K562 (cell line): ENCODE data around the gene POLR1A.

ENCODE experiments used
- ARID4B ChIP-seq: sonication (generic); formaldehyde crosslinking; IDR thresholded peaks from 2 replicates; pipeline ENCODE4 v1.8.0; 2022; ENCODE audit warnings: mild to moderate bottlenecking, missing genetic modification reagents
- BRF2 ChIP-seq: IDR thresholded peaks from 3 replicates; pipeline ENCODE4 v1.6.1; 2011; ENCODE audit warnings: borderline replicate concordance, mild to moderate bottlenecking; ENCODE audit not compliant: insufficient read length, insufficient read depth
- EZH2 ChIP-seq: IDR thresholded peaks from 2 replicates; pipeline ENCODE4 v1.6.1; 2012; ENCODE audit warnings: low read depth, mild to moderate bottlenecking, inconsistent platforms, low read length, borderline replicate concordance
- FOSL1 ChIP-seq: fragments of 200-800 bp; sonication (Bioruptor generic); conservative IDR thresholded peaks from 2 replicates; pipeline ENCODE4 v1.6.1; 2016; ENCODE audit warnings: missing genetic modification characterization, missing compliant biosample characterization
- HMG20A ChIP-seq: fragments of 450-650 bp; formaldehyde crosslinking; conservative IDR thresholded peaks from 2 replicates; pipeline ENCODE4 v1.4.0; 2020; ENCODE audit warnings: mild to moderate bottlenecking, mixed read lengths
- IRF1 ChIP-seq: sonication (generic); formaldehyde crosslinking; IDR thresholded peaks from 2 replicates; pipeline ENCODE4 v1.8.0; 2022; ENCODE audit warnings: missing genetic modification reagents, mild to moderate bottlenecking, borderline replicate concordance
- MYBL2 ChIP-seq, 2 experiments: fragments of 450-650 bp in 1 of 2; sonication (generic) in 1 of 2; formaldehyde crosslinking in 1 of 2; IDR thresholded peaks; 2 replicates each; pipeline versions ENCODE4 v1.6.1 to v1.8.1; 2017 to 2022; ENCODE audit warnings: borderline replicate concordance in 1 of 2, inconsistent platforms in 1 of 2, low read depth in 1 of 2, mild to moderate bottlenecking in 1 of 2, missing genetic modification reagents in 1 of 2, moderate library complexity in 1 of 2
- POLR2AphosphoS2 ChIP-seq: IDR thresholded peaks from 2 replicates; pipeline ENCODE4 v1.6.1; 2012; ENCODE audit warnings: low read length, improper control_type of control experiment
- RAD51 ChIP-seq: fragments of 450-650 bp; IDR thresholded peaks from 2 replicates; pipeline ENCODE4 v1.7.1; 2016; ENCODE audit warnings: low read depth, mild to moderate bottlenecking, borderline replicate concordance
- RCOR1 ChIP-seq, 2 experiments: IDR thresholded peaks; 2 replicates each; pipeline ENCODE4 v1.6.1; 2012; ENCODE audit warnings: low read depth in 2 of 2, low read length in 2 of 2, borderline replicate concordance in 1 of 2, improper control_type of control experiment in 1 of 2
- SMAD1 ChIP-seq: fragments of 150-350 bp; IDR thresholded peaks from 2 replicates; pipeline ENCODE4 v1.6.1; 2014; ENCODE audit warnings: low read length, low read depth; ENCODE audit not compliant: partially characterized antibody

- TF ChIP-seq HMG20A (CRISPR knock-in tag), result no peak
- no peak for TF ChIP-seq BRF2
- TF ChIP-seq RCOR1 (IDR thresholded peaks at IDR 0.05; ENCODE audit: borderline replicate concordance in 1 of 2, low read depth in 2 of 2, low read length in 2 of 2), result no peak
- TF ChIP-seq EZH2, result no peak
- no peak for TF ChIP-seq MYBL2 (IDR thresholded peaks at IDR 0.05; ENCODE audit: low read depth)
- no peak for TF ChIP-seq MYBL2 (CRISPR knock-in tag; IDR thresholded peaks at IDR 0.05; ENCODE audit: borderline replicate concordance)
- TF ChIP-seq IRF1, result no peak
- no peak for TF ChIP-seq RAD51
- TF ChIP-seq FOSL1 (tag), result no peak
- no peak for TF ChIP-seq SMAD1
- no peak for TF ChIP-seq ARID4B (CRISPR knock-in tag)
- no peak for TF ChIP-seq POLR2AphosphoS2
Observed at GRCh38 chr2:86021396-86022378, 84.0 kb downstream of the POLR1A start.
